Activated T-helper 17 cell treated with anti-CD3 and anti-CD28 coated beads, Interleukin-2, amount 50 U/mL, for 72 hours (primary cell): ENCODE measurements around the gene KRT16. TPM values are rescaled to one million over a fixed set of nuclear protein-coding genes. Genes with fewer than 3 reads are reported as not detected.
"Not testable (repeated sequence)": the region's sequence is repeated elsewhere in the genome, so short reads cannot be mapped to it uniquely, and the experiment has no call there.

Source experiments
- ATAC-seq: fragments of 150-1000 bp; cut with Tn5 transposase; replicated peaks from 2 replicates; pipeline ENCODE4 v1.10.0; 2021; ENCODE audit warnings: mild to moderate bottlenecking, moderate library complexity
- H3K27ac Mint-ChIP-seq: one replicate; pipeline ENCODE4 v1.8.0; 2022; ENCODE audit warnings: mixed read lengths
- H3K27me3 Mint-ChIP-seq: one replicate; pipeline ENCODE4 v1.8.0; 2022; ENCODE audit warnings: mixed read lengths
- H3K36me3 Mint-ChIP-seq: one replicate; pipeline ENCODE4 v1.8.0; 2022; ENCODE audit warnings: low read depth, mild to moderate bottlenecking, mixed read lengths
- H3K4me1 Mint-ChIP-seq: one replicate; pipeline ENCODE4 v1.8.0; 2022; ENCODE audit warnings: mixed read lengths
- H3K4me3 Mint-ChIP-seq: one replicate; pipeline ENCODE4 v1.8.0; 2022; ENCODE audit warnings: mild to moderate bottlenecking, mixed read lengths
- H3K9me3 Mint-ChIP-seq: one replicate; pipeline ENCODE4 v1.8.0; 2022; ENCODE audit warnings: mixed read lengths
- total RNA-seq, 2 donors: library from RNA; stranded (reverse); gene quantifications; one replicate each; pipeline ENCODE4 v1.2.3, GENCODE V29; 2022

Gene KRT16
- total RNA-seq, 2 donors from 2014 or later, result not detected

- Mint-ChIP-seq H3K4me3 (no peak overlapping the region), H3K27me3 (no peaks in the 10 kb centered on the region), H3K27ac (no peak overlapping the region)
Measured at GRCh38 chr17:41635121-41636097, 22.8 kb upstream of the KRT16 start.

GRCh38 chr17:41634639-41635038, 22.1 kb upstream of the KRT16 start:
- Mint-ChIP-seq H3K27me3 (no peaks in the 10 kb centered on the region), H3K4me3 (no peak overlapping the region), H3K36me3 (no peaks in the 10 kb centered on the region), H3K9me3 (no peaks in the 10 kb centered on the region), H3K27ac (no peak overlapping the region), H3K4me1 (no peaks in the 10 kb centered on the region)
- ATAC-seq, result no peak

More at GRCh38 chr17:41635121-41636097, 22.8 kb upstream of the KRT16 start:
- ATAC-seq, result no peak
- Mint-ChIP-seq H3K36me3 (no peaks in the 10 kb centered on the region), H3K4me1 (no peaks in the 10 kb centered on the region), H3K9me3 (no peaks in the 10 kb centered on the region)

- H3K4me1 Mint-ChIP-seq, result no peaks in the 10 kb centered on the region
- H3K4me3 Mint-ChIP-seq, result no peak overlapping the region
- H3K27me3 Mint-ChIP-seq, result no peaks in the 10 kb centered on the region
- H3K27ac Mint-ChIP-seq, result no peak overlapping the region
- H3K36me3 Mint-ChIP-seq, result no peaks in the 10 kb centered on the region
- no peaks in the 10 kb centered on the region for H3K9me3 Mint-ChIP-seq
- ATAC-seq, result no peak
Measured at GRCh38 chr17:41633556-41634199, 21.1 kb upstream of the KRT16 start.

- Mint-ChIP-seq H3K36me3 (no peaks in the 10 kb centered on the region), H3K4me1 (no peaks in the 10 kb centered on the region), H3K4me3 (no peak overlapping the region), H3K27me3 (no peaks in the 10 kb centered on the region), H3K27ac (no peak overlapping the region), H3K9me3 (no peaks in the 10 kb centered on the region)
- ATAC-seq, result no peak
Measured at GRCh38 chr17:41632482-41633105, 20.0 kb upstream of the KRT16 start.

- Mint-ChIP-seq H3K36me3 (no peaks in the 10 kb centered on the region), H3K27me3 (peaks cover 6% of the 10 kb centered on the region), H3K4me1 (no peaks in the 10 kb centered on the region), H3K27ac (no peak overlapping the region), H3K9me3 (no peaks in the 10 kb centered on the region), H3K4me3 (no peak overlapping the region)
- ATAC-seq, result no peak
Measured at GRCh38 chr17:41631898-41632285, 19.3 kb upstream of the KRT16 start.

GRCh38 chr17:41631025-41631897, 18.7 kb upstream of the KRT16 start:
- Mint-ChIP-seq H3K4me3 (no peak overlapping the region), H3K9me3 (no peaks in the 10 kb centered on the region), H3K4me1 (no peaks in the 10 kb centered on the region), H3K27ac (no peak overlapping the region), H3K36me3 (no peaks in the 10 kb centered on the region), H3K27me3 (peaks cover 7% of the 10 kb centered on the region)
- ATAC-seq, result no peak

- no peaks in the 10 kb centered on the region for H3K36me3 Mint-ChIP-seq
- H3K4me1 Mint-ChIP-seq, result no peaks in the 10 kb centered on the region
- peaks cover 12% of the 10 kb centered on the region for H3K27me3 Mint-ChIP-seq
- no peak overlapping the region for H3K4me3 Mint-ChIP-seq
- ATAC-seq, result no peak
- H3K27ac Mint-ChIP-seq, result no peak overlapping the region
- no peaks in the 10 kb centered on the region for H3K9me3 Mint-ChIP-seq
Measured at GRCh38 chr17:41629826-41630670, 17.5 kb upstream of the KRT16 start.

- no peak for ATAC-seq
- H3K36me3 Mint-ChIP-seq, result no peaks in the 10 kb centered on the region
- H3K4me1 Mint-ChIP-seq, result no peaks in the 10 kb centered on the region
- H3K9me3 Mint-ChIP-seq, result no peaks in the 10 kb centered on the region
- H3K4me3 Mint-ChIP-seq, result no peak overlapping the region
- no peak overlapping the region for H3K27ac Mint-ChIP-seq
- H3K27me3 Mint-ChIP-seq, result peaks cover 12% of the 10 kb centered on the region
Measured at GRCh38 chr17:41629316-41629715, 16.7 kb upstream of the KRT16 start.

- not testable (repeated sequence) for H3K4me1 Mint-ChIP-seq, H3K27ac Mint-ChIP-seq, ATAC-seq, H3K36me3 Mint-ChIP-seq, H3K9me3 Mint-ChIP-seq, H3K4me3 Mint-ChIP-seq
- H3K27me3 Mint-ChIP-seq, result peaks cover 12% of the 10 kb centered on the region
Measured at GRCh38 chr17:41628621-41629255, 16.2 kb upstream of the KRT16 start.

GRCh38 chr17:41628073-41628370, 15.5 kb upstream of the KRT16 start:
- H3K36me3 Mint-ChIP-seq, H3K9me3 Mint-ChIP-seq, H3K4me1 Mint-ChIP-seq, ATAC-seq, H3K4me3 Mint-ChIP-seq, H3K27ac Mint-ChIP-seq: not testable (repeated sequence)
- H3K27me3 Mint-ChIP-seq, result peaks cover 12% of the 10 kb centered on the region

GRCh38 chr17:41627316-41628072, 14.9 kb upstream of the KRT16 start:
- H3K27me3 Mint-ChIP-seq, result peaks cover 12% of the 10 kb centered on the region
- H3K4me3 Mint-ChIP-seq, result no peak overlapping the region
- no peaks in the 10 kb centered on the region for H3K9me3 Mint-ChIP-seq
- no peak for ATAC-seq
- H3K27ac Mint-ChIP-seq, result no peak overlapping the region
- H3K4me1 Mint-ChIP-seq, result no peaks in the 10 kb centered on the region
- H3K36me3 Mint-ChIP-seq, result no peaks in the 10 kb centered on the region

- not testable (repeated sequence) for H3K36me3 Mint-ChIP-seq, H3K4me1 Mint-ChIP-seq, H3K4me3 Mint-ChIP-seq, H3K27ac Mint-ChIP-seq, H3K9me3 Mint-ChIP-seq, ATAC-seq
- peaks cover 12% of the 10 kb centered on the region for H3K27me3 Mint-ChIP-seq
Measured at GRCh38 chr17:41626914-41627295, 14.3 kb upstream of the KRT16 start.
